ENCODE results near the gene CHGA.

The CHGA gene

DNA sequence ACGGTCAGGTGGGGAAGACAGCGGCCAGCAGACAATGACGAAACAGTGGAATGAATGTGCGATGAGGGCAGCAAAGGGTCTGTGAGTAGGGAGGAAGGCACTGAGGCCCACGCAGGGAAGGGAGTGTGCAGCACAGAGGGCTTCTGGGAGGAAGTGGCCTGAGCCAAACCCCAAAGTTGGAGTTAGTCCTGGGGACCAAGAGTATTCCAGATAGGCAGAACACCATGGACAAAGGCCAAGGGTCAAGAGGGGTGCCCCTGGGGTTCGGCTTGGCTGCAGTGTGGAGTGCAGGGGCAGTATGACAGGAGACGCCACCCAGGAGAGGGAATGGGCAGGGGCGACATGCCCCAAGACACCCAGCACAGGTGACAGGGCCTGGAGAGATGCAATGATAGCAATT is 58.8 kb downstream of the CHGA start:
- no peak overlapping the region for H3K4me3 ChIP-seq (ENCODE audit: low read depth, low read length)
- TF ChIP-seq, protein P1, sequence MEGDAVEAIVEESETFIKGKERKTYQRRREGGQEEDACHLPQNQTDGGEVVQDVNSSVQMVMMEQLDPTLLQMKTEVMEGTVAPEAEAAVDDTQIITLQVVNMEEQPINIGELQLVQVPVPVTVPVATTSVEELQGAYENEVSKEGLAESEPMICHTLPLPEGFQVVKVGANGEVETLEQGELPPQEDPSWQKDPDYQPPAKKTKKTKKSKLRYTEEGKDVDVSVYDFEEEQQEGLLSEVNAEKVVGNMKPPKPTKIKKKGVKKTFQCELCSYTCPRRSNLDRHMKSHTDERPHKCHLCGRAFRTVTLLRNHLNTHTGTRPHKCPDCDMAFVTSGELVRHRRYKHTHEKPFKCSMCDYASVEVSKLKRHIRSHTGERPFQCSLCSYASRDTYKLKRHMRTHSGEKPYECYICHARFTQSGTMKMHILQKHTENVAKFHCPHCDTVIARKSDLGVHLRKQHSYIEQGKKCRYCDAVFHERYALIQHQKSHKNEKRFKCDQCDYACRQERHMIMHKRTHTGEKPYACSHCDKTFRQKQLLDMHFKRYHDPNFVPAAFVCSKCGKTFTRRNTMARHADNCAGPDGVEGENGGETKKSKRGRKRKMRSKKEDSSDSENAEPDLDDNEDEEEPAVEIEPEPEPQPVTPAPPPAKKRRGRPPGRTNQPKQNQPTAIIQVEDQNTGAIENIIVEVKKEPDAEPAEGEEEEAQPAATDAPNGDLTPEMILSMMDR (IDR thresholded peaks at IDR 0.05; ENCODE audit: low read depth, low read length): no peak
- TF ChIP-seq, protein P2, sequence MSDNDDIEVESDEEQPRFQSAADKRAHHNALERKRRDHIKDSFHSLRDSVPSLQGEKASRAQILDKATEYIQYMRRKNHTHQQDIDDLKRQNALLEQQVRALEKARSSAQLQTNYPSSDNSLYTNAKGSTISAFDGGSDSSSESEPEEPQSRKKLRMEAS (IDR thresholded peaks at IDR 0.05; ENCODE audit: low read depth, low read length): no peak
- no peak for TF ChIP-seq POLR2A (IDR thresholded peaks at IDR 0.05; ENCODE audit: extremely low read depth, insufficient read length)
- TF ChIP-seq MYC (IDR thresholded peaks at IDR 0.05; ENCODE audit: low read depth, low read length): no peak
- no peak for DNase-seq (ENCODE audit: low read depth)

DNA sequence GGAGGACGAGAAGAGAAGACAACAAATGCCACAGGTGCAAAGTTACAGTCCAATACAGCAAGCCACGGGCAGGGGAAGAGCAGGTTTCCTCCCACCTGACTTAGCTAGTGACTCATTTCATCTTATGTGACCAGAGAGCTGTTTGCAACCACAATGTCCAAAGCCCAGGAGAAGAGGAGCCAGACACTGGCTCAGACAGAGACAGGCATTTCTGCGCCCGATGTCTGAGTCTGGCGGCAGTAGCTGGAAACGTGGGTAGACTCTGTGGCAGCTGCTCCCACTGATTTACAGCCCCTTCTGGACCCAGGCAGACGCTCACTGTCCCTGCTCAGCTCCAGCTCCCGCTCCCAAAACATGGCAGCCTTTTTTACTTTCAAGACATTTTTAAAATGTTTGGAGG is 60.0 kb downstream of the CHGA start:
- no peak overlapping the region for H3K4me3 ChIP-seq (ENCODE audit: low read depth, low read length)
- DNase-seq (ENCODE audit: low read depth): no peak
- TF ChIP-seq, protein P1 (IDR thresholded peaks at IDR 0.05; ENCODE audit: low read depth, low read length): no peak
- no peak for TF ChIP-seq MYC (IDR thresholded peaks at IDR 0.05; ENCODE audit: low read depth, low read length)
- no peak for TF ChIP-seq POLR2A (IDR thresholded peaks at IDR 0.05; ENCODE audit: extremely low read depth, insufficient read length)
- TF ChIP-seq, protein P2 (IDR thresholded peaks at IDR 0.05; ENCODE audit: low read depth, low read length): no peak

DNA sequence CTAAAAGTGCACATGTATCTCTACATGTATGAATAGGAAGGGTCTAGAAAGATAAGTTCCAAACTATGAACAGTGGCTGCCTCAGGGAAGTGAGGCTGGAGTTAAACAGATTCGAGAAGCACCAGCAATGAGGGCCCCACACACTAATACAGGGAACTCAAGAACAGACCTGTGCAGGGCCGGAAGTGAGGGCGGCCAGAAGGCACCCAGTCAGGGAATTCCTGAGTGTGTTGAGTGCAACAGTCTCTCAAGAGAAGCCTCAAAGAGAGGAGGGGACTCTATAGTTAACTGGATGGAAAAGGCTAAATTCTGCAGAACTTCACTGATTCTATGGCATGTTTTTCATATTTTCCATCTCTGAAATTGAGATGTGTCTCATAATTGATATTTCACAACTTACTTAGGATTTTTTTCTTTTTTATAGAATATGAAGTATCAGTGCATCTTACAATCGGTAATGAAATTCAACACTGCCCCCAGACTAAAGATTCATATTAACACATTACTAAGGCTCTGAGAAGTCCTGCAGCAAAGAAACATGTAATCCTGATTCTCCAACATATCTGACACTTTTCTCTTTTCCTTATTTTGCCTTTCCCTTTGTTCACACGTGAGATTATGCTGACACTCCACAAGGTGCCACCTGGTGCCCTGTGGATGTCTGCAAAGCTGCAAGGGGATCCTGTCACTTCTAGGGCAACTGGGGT is 61.3 kb downstream of the CHGA start:
- no peak for DNase-seq (ENCODE audit: low read depth)
- TF ChIP-seq, protein P2 (IDR thresholded peaks at IDR 0.05; ENCODE audit: low read depth, low read length): no peak
- no peak overlapping the region for H3K4me3 ChIP-seq (ENCODE audit: low read depth, low read length)
